A549 (cell line): ENCODE results near the gene PAN3. TPM values are rescaled to one million over a fixed set of nuclear protein-coding genes. Genes with fewer than 3 reads are reported as not detected.

Experiments
- ATAC-seq, 2 experiments: fragments of 200-7000 bp in 1 of 2; fragments of >200 bp in 1 of 2; cut with Nextera tagmentation in 1 of 2; cut with Tn5 transposase in 1 of 2; 3 replicates each; pipeline versions ENCODE4 v1.8.0 to v1.9.1; 2018 to 2020; ENCODE audit warnings: mild to moderate bottlenecking in 1 of 2, moderate library complexity in 1 of 2
- CTCF ChIA-PET: fragments of 300-600 bp; sonication (Branson Sonifier 250); formaldehyde crosslinking; extraction: SDS; loops from one replicate; lab custom pipeline; 2021; ENCODE audit warnings: antibody characterized with exemption, inconsistent platforms; lab: Yijun Ruan, JAX
- POLR2A ChIA-PET: fragments of 350-600 bp; formaldehyde crosslinking; extraction: SDS; loops from one replicate; lab custom pipeline; 2021; ENCODE audit warnings: antibody characterized with exemption, inconsistent platforms; lab: Yijun Ruan, JAX
- DNase-seq, 2 experiments: peaks; one replicate each; pipeline versions ENCODE4 v3.0.0 to v3.0.0-alpha.2; 2011 to 2016; ENCODE audit warnings: low read depth in 1 of 2, low spot score in 1 of 2
- FAIRE-seq: peaks from 2 replicates; lab custom pipeline; 2011; peaks lifted over from hg19 to GRCh38; lab: Jason Lieb, UNC
- H3K27ac ChIP-seq, 2 experiments: fragments of >200 bp; sonication (Bioruptor Twin); formaldehyde crosslinking; 3 replicates each; pipeline ENCODE4 v1.5.1; 2016 to 2017
- H3K4me1 ChIP-seq: fragments of >200 bp; sonication (Bioruptor Twin); formaldehyde crosslinking; 3 replicates; pipeline ENCODE4 v1.6.1; 2016
- H3K4me2 ChIP-seq: fragments of >200 bp; sonication (Bioruptor Twin); formaldehyde crosslinking; 3 replicates; pipeline ENCODE4 v1.6.1; 2016
- H3K4me3 ChIP-seq: fragments of >200 bp; sonication (Bioruptor Twin); formaldehyde crosslinking; 3 replicates; pipeline ENCODE4 v1.5.1; 2016
- H3K9me3 ChIP-seq: fragments of >200 bp; sonication (Bioruptor Twin); formaldehyde crosslinking; 3 replicates; pipeline ENCODE4 v1.6.1; 2016
- CBX2 ChIP-seq: fragments of 200-600 bp; sonication (generic); IDR thresholded peaks from 2 replicates; pipeline ENCODE4 v1.6.1; 2016; ENCODE audit warnings: low read depth, mild to moderate bottlenecking, borderline replicate concordance
- CEBPB ChIP-seq, 2 experiments: fragments of >200 bp in 1 of 2; sonication (Bioruptor Twin) in 1 of 2; formaldehyde crosslinking in 1 of 2; IDR thresholded peaks; 2 replicates each; pipeline ENCODE4 v1.6.1; 2012 to 2016
- CHD2 ChIP-seq: fragments of 150-350 bp; IDR thresholded peaks from 2 replicates; pipeline ENCODE4 v1.6.1; 2014; ENCODE audit warnings: low read length; ENCODE audit not compliant: partially characterized antibody
- EHF ChIP-seq: fragments of 250-450 bp; sonication (Bioruptor Pico); IDR thresholded peaks from 2 replicates; pipeline ENCODE4 v1.5.0; 2020; ENCODE audit warnings: mild to moderate bottlenecking
- ESRRA ChIP-seq: fragments of 150-350 bp; IDR thresholded peaks from 2 replicates; pipeline ENCODE4 v1.6.1; 2014; ENCODE audit warnings: mild to moderate bottlenecking, low read length, borderline replicate concordance
- FOSL2 ChIP-seq, 2 experiments: fragments of 450-650 bp in 1 of 2; fragments of >200 bp in 1 of 2; sonication (Bioruptor Twin) in 1 of 2; formaldehyde crosslinking; IDR thresholded peaks; 2 replicates each; pipeline versions ENCODE4 v1.5.0 to v1.6.1; 2016 to 2020; ENCODE audit warnings: mild to moderate bottlenecking in 1 of 2, moderate library complexity in 1 of 2
- GATA3 ChIP-seq: IDR thresholded peaks from 2 replicates; pipeline ENCODE4 v1.6.1; 2012; ENCODE audit warnings: borderline replicate concordance
- HDAC2 ChIP-seq: fragments of 200-600 bp; sonication (generic); IDR thresholded peaks from 2 replicates; pipeline ENCODE4 v1.6.1; 2016
- HOXB13 ChIP-seq: fragments of 250-450 bp; sonication (Bioruptor Pico); IDR thresholded peaks from 2 replicates; pipeline ENCODE4 v1.5.0; 2020; ENCODE audit warnings: low read depth, mild to moderate bottlenecking, moderate library complexity
- JUN ChIP-seq, 2 experiments: fragments of >200 bp; sonication (Bioruptor Twin); formaldehyde crosslinking; IDR thresholded peaks; 2 replicates in 1 of 2; 3 replicates in 1 of 2; pipeline ENCODE4 v1.6.1; 2016 to 2017
- KDM1A ChIP-seq: fragments of 200-600 bp; sonication (generic); IDR thresholded peaks from 2 replicates; pipeline ENCODE4 v1.6.1; 2016; ENCODE audit warnings: low read depth, mild to moderate bottlenecking
- MAZ ChIP-seq: fragments of 150-350 bp; IDR thresholded peaks from 2 replicates; pipeline ENCODE4 v1.6.1; 2014; ENCODE audit warnings: antibody characterized with exemption, low read depth, low read length, borderline replicate concordance
- NFE2L2 ChIP-seq: fragments of 150-350 bp; conservative IDR thresholded peaks from 2 replicates; pipeline ENCODE4 v1.6.1; 2014; ENCODE audit warnings: low read length
- PHF8 ChIP-seq: fragments of 200-600 bp; sonication (generic); IDR thresholded peaks from 2 replicates; pipeline ENCODE4 v1.6.1; 2016; ENCODE audit warnings: low read depth, mild to moderate bottlenecking, antibody characterized with exemption, moderate library complexity, borderline replicate concordance
- POLR2AphosphoS2 ChIP-seq: conservative IDR thresholded peaks from 2 replicates; pipeline ENCODE4 v1.6.1; 2012; ENCODE audit warnings: low read length, improper control_type of control experiment, inconsistent platforms
- RFX5 ChIP-seq: fragments of 450-650 bp; IDR thresholded peaks from 2 replicates; pipeline ENCODE4 v1.7.1; 2014; ENCODE audit warnings: antibody characterized with exemption, mild to moderate bottlenecking, moderate library complexity
- SMC3 ChIP-seq: fragments of >200 bp; sonication (Bioruptor Twin); formaldehyde crosslinking; IDR thresholded peaks from 3 replicates; pipeline ENCODE4 v1.6.1; 2018; ENCODE audit warnings: inconsistent platforms
- SREBF2 ChIP-seq: fragments of 450-650 bp; IDR thresholded peaks from 2 replicates; pipeline ENCODE4 v1.6.1; 2014; ENCODE audit warnings: mild to moderate bottlenecking, moderate library complexity
- ZFP36 ChIP-seq: fragments of 450-650 bp; IDR thresholded peaks from 2 replicates; pipeline ENCODE4 v1.6.1; 2014; ENCODE audit warnings: borderline replicate concordance; ENCODE audit not compliant: partially characterized antibody
- ZNF302 ChIP-seq: fragments of 250-450 bp; sonication (Bioruptor Pico); IDR thresholded peaks from 2 replicates; pipeline ENCODE4 v1.9.0; 2021; ENCODE audit warnings: inconsistent platforms, mild to moderate bottlenecking, moderate library complexity
- WGBS: methylation state at CpG from one replicate; pipeline ENCODE4 v1.1.6; 2017; ENCODE audit errors: missing lambda C conversion rate; 5-methylcytosine and 5-hydroxymethylcytosine counted together
- polyA plus RNA-seq, 4 experiments: library from polyadenylated mRNA; depleted of rRNA in 3 of 4; stranded (reverse); fragments of >200 nt; fragmentation: RNase III in 1 of 4; extraction: RNeasy Plus Mini Kit Qiagen cat#74134 plus additional on column Dnase treatment in 1 of 4; gene quantifications; 2 replicates in 3 of 4; 3 replicates in 1 of 4; pipeline ENCODE4 v1.2.3, GENCODE V29; 2011 to 2017
- TF ChIP-seq, protein P1 (sequence below): fragments of >200 bp; sonication (Bioruptor Twin); formaldehyde crosslinking; IDR thresholded peaks from 3 replicates; pipeline ENCODE4 v1.6.1; 2016
- TF ChIP-seq, protein P2 (sequence below): IDR thresholded peaks from 2 replicates; pipeline ENCODE4 v1.6.1; 2012; ENCODE audit warnings: low read depth, borderline replicate concordance
- TF ChIP-seq, protein P3 (sequence below): fragments of >200 bp; sonication (Bioruptor Twin); formaldehyde crosslinking; IDR thresholded peaks from 3 replicates; pipeline ENCODE4 v1.5.1; 2016
- TF ChIP-seq, protein P4 (sequence below): fragments of 250-450 bp; sonication (Bioruptor Pico); IDR thresholded peaks from 2 replicates; pipeline ENCODE4 v1.5.0; 2020; ENCODE audit warnings: low read depth, mild to moderate bottlenecking, moderate library complexity

Gene PAN3
- polyA plus RNA-seq, 2 of the 4 experiments (the other 2 are of a cell fraction): 6.2 to 13.9 TPM

GRCh38 chr13:28336193-28336657 is 197.9 kb downstream of the PAN3 start:
- Histone ChIP-seq H3K4me1 (no peaks in the 10 kb centered on the region), H3K27ac (no peak overlapping the region), H3K4me2 (no peak overlapping the region), H3K4me3 (no peak overlapping the region), H3K9me3 (no peaks in the 10 kb centered on the region)
- DNase-seq: no peak
- no peak for ATAC-seq
- ChIA-PET POLR2A (no interaction called here), CTCF (no interaction called here)
- no peak for TF ChIP-seq ZFP36
- TF ChIP-seq, protein P1, sequence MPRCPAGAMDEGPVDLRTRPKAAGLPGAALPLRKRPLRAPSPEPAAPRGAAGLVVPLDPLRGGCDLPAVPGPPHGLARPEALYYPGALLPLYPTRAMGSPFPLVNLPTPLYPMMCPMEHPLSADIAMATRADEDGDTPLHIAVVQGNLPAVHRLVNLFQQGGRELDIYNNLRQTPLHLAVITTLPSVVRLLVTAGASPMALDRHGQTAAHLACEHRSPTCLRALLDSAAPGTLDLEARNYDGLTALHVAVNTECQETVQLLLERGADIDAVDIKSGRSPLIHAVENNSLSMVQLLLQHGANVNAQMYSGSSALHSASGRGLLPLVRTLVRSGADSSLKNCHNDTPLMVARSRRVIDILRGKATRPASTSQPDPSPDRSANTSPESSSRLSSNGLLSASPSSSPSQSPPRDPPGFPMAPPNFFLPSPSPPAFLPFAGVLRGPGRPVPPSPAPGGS: no peak
- TF ChIP-seq KDM1A: no peak
- WGBS: 35% methylated on average over 3 of the region's 3 CpGs
- FAIRE-seq: no peak

DNA sequence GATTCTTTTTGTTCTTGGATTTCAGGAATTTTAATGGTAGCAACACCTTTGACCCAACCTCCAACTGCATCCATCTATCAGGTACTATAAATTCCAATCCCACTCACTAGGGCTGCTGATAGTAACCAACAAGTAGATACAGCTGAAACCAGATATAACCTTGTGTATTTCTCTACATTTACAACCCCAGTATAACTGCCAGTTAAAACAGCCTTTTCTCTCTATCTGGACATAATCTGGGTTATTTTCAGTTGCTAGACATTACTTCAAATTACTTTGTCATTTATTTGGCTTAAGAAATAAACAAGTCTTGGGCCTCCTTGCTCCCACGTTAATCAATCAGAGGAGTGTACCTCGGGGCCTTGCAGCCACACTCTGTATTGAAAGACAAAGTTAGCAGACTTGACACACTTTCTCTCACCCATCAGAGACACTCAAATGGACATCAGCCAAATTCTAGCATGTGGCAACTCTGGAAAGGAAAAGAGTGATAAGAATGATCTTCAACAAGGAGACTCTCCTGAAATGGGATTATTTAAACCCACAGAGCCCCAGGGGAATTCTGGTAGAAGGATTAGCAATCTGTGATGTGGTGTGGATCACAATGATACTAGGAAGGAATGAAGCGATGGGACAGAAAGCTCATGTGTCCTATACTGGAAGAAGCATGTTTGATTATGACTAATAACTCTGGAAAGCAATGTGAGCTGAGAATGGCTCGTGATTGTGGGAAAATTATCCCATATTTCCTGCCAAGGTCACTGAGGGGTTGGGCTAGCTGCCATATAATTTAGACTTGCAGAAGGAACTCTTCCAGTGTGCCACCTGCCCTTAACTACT is 199.0 kb downstream of the PAN3 start:
- ChIA-PET POLR2A (no interaction called here), CTCF (interaction anchor here (1.3 kb wide), 1 partner anchor 20 kb away, joined by 3 read pairs; no protein-coding TSS in a partner anchor)
- H3K4me2 ChIP-seq: no peak overlapping the region
- DNase-seq (no peak), ATAC-seq (no peak)
- no peaks in the 10 kb centered on the region for H3K4me1 ChIP-seq
- no peak overlapping the region for H3K27ac ChIP-seq
- TF ChIP-seq FOSL2 (IDR thresholded peaks at IDR 0.05): no peak
- TF ChIP-seq FOSL2 (CRISPR knock-in tag; IDR thresholded peaks at IDR 0.05): no peak
- TF ChIP-seq ZNF302 (CRISPR knock-in tag): no peak
- no peak for TF ChIP-seq HOXB13 (CRISPR knock-in tag)
- no peak for TF ChIP-seq KDM1A
- TF ChIP-seq PHF8: no peak
- no peak for TF ChIP-seq MAZ
- no peak for TF ChIP-seq HDAC2
- TF ChIP-seq, protein P2, sequence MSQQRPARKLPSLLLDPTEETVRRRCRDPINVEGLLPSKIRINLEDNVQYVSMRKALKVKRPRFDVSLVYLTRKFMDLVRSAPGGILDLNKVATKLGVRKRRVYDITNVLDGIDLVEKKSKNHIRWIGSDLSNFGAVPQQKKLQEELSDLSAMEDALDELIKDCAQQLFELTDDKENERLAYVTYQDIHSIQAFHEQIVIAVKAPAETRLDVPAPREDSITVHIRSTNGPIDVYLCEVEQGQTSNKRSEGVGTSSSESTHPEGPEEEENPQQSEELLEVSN: no peak
- no peak for TF ChIP-seq SMC3
- no peak for TF ChIP-seq ZFP36
- TF ChIP-seq, protein P3, sequence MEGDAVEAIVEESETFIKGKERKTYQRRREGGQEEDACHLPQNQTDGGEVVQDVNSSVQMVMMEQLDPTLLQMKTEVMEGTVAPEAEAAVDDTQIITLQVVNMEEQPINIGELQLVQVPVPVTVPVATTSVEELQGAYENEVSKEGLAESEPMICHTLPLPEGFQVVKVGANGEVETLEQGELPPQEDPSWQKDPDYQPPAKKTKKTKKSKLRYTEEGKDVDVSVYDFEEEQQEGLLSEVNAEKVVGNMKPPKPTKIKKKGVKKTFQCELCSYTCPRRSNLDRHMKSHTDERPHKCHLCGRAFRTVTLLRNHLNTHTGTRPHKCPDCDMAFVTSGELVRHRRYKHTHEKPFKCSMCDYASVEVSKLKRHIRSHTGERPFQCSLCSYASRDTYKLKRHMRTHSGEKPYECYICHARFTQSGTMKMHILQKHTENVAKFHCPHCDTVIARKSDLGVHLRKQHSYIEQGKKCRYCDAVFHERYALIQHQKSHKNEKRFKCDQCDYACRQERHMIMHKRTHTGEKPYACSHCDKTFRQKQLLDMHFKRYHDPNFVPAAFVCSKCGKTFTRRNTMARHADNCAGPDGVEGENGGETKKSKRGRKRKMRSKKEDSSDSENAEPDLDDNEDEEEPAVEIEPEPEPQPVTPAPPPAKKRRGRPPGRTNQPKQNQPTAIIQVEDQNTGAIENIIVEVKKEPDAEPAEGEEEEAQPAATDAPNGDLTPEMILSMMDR: no peak
- TF ChIP-seq JUN (IDR thresholded peaks at IDR 0.05): no peak
- TF ChIP-seq CBX2: no peak
- no peak for TF ChIP-seq POLR2AphosphoS2
- TF ChIP-seq ESRRA: no peak
- TF ChIP-seq, all 56 proteins: peak for 0
- no peaks in the 10 kb centered on the region for H3K9me3 ChIP-seq
- FAIRE-seq: no peak
- WGBS: 31% methylated on average over 4 of the region's 4 CpGs
- H3K4me3 ChIP-seq: no peak overlapping the region

DNA sequence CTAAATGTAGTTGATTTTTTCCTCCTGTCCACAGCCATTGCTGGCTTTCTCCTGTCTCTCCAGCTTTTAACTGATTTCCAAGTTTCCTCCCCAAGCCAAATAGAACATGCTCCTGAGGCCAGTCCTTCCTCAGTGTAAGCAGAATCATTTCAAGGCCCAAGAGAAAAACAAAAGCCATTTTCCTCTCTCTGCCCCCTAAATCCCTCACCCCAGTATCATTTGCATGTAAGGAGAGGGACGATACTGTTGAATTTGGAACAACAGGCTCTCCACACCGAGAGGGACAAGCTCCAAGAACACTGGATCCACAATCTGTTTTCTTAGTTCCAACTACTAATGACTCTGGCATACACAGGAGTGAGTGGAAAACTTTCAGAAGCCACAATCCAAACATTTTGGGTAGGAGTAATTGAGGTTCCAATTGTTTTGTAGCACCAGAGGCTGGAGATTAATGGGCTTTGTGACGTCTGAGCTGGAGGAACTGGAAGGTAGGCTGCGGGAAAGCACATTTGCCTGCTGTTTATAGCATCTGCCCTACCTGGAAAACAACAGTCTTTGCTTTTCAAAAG is 199.7 kb downstream of the PAN3 start:
- DNase-seq: no peak
- ChIA-PET POLR2A (no interaction called here), CTCF (interaction anchor here (1.3 kb wide), 1 partner anchor 21 kb away, joined by 3 read pairs; no protein-coding TSS in a partner anchor)
- Histone ChIP-seq H3K4me1 (no peaks in the 10 kb centered on the region), H3K27ac (no peak overlapping the region), H3K9me3 (no peaks in the 10 kb centered on the region), H3K4me3 (no peak overlapping the region), H3K4me2 (no peak overlapping the region)
- no peak for ATAC-seq
- no peak for FAIRE-seq
- WGBS: 71% methylated on average over 4 of the region's 4 CpGs
- TF ChIP-seq, protein P4, sequence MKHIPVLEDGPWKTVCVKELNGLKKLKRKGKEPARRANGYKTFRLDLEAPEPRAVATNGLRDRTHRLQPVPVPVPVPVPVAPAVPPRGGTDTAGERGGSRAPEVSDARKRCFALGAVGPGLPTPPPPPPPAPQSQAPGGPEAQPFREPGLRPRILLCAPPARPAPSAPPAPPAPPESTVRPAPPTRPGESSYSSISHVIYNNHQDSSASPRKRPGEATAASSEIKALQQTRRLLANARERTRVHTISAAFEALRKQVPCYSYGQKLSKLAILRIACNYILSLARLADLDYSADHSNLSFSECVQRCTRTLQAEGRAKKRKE (CRISPR knock-in tag): no peak
- no peak for TF ChIP-seq SREBF2
- TF ChIP-seq PHF8: no peak
- TF ChIP-seq CEBPB (IDR thresholded peaks at IDR 0.05): no peak
- no peak for TF ChIP-seq CHD2
- TF ChIP-seq GATA3: no peak
- TF ChIP-seq RFX5: no peak
- no peak for TF ChIP-seq MAZ
- no peak for TF ChIP-seq CBX2
- TF ChIP-seq, protein P3: no peak
- TF ChIP-seq NFE2L2: no peak
- no peak for TF ChIP-seq KDM1A
- TF ChIP-seq EHF (CRISPR knock-in tag): no peak
